ENCODE data around the gene ELMOD1.

- TF ChIP-seq, protein P1, sequence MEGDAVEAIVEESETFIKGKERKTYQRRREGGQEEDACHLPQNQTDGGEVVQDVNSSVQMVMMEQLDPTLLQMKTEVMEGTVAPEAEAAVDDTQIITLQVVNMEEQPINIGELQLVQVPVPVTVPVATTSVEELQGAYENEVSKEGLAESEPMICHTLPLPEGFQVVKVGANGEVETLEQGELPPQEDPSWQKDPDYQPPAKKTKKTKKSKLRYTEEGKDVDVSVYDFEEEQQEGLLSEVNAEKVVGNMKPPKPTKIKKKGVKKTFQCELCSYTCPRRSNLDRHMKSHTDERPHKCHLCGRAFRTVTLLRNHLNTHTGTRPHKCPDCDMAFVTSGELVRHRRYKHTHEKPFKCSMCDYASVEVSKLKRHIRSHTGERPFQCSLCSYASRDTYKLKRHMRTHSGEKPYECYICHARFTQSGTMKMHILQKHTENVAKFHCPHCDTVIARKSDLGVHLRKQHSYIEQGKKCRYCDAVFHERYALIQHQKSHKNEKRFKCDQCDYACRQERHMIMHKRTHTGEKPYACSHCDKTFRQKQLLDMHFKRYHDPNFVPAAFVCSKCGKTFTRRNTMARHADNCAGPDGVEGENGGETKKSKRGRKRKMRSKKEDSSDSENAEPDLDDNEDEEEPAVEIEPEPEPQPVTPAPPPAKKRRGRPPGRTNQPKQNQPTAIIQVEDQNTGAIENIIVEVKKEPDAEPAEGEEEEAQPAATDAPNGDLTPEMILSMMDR (IDR thresholded peaks at IDR 0.05; ENCODE audit: low read depth, low read length, missing input control): no peak
- TF ChIP-seq NR2F2 (IDR thresholded peaks at IDR 0.05): no peak
- no peak for TF ChIP-seq MAX (IDR thresholded peaks at IDR 0.05)
- no peak for TF ChIP-seq SP1 (IDR thresholded peaks at IDR 0.05)
- no peak for TF ChIP-seq RAD21 (IDR thresholded peaks at IDR 0.05)
- TF ChIP-seq, protein P2, sequence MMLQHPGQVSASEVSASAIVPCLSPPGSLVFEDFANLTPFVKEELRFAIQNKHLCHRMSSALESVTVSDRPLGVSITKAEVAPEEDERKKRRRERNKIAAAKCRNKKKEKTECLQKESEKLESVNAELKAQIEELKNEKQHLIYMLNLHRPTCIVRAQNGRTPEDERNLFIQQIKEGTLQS (IDR thresholded peaks at IDR 0.05): no peak
- TF ChIP-seq ZBTB33 (IDR thresholded peaks at IDR 0.05): no peak
- TF ChIP-seq HNF4A (conservative IDR thresholded peaks at IDR 0.05): no peak
- TF ChIP-seq, protein P3, sequence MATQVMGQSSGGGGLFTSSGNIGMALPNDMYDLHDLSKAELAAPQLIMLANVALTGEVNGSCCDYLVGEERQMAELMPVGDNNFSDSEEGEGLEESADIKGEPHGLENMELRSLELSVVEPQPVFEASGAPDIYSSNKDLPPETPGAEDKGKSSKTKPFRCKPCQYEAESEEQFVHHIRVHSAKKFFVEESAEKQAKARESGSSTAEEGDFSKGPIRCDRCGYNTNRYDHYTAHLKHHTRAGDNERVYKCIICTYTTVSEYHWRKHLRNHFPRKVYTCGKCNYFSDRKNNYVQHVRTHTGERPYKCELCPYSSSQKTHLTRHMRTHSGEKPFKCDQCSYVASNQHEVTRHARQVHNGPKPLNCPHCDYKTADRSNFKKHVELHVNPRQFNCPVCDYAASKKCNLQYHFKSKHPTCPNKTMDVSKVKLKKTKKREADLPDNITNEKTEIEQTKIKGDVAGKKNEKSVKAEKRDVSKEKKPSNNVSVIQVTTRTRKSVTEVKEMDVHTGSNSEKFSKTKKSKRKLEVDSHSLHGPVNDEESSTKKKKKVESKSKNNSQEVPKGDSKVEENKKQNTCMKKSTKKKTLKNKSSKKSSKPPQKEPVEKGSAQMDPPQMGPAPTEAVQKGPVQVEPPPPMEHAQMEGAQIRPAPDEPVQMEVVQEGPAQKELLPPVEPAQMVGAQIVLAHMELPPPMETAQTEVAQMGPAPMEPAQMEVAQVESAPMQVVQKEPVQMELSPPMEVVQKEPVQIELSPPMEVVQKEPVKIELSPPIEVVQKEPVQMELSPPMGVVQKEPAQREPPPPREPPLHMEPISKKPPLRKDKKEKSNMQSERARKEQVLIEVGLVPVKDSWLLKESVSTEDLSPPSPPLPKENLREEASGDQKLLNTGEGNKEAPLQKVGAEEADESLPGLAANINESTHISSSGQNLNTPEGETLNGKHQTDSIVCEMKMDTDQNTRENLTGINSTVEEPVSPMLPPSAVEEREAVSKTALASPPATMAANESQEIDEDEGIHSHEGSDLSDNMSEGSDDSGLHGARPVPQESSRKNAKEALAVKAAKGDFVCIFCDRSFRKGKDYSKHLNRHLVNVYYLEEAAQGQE (IDR thresholded peaks at IDR 0.05): no peak
These were observed 26.1 kb upstream of the ELMOD1 start for GRCh38 chr11:107564877-107565218.
